UCSD-AML1 (cell line): ENCODE results near the gene DSCAML1.
"Not testable (repeated sequence)": the region's sequence is repeated elsewhere in the genome, so short reads cannot be mapped to it uniquely, and the experiment has no call there.

Experiments
- DNase-seq: peaks from one replicate; lab custom pipeline; 2025; ENCODE audit not compliant: unreplicated experiment; lab: John Stamatoyannopoulos, UW

Gene DSCAML1

GRCh38 chr11:117458275-117459122, 338.5 kb downstream of the DSCAML1 start:
- no peak for DNase-seq

- no peak for DNase-seq
These were observed 339.2 kb downstream of the DSCAML1 start for GRCh38 chr11:117457835-117458234.

- no peak for DNase-seq
These were observed 339.8 kb downstream of the DSCAML1 start for GRCh38 chr11:117457031-117457785.

GRCh38 chr11:117456721-117457029, 340.3 kb downstream of the DSCAML1 start:
- not testable (repeated sequence) for DNase-seq

GRCh38 chr11:117456027-117456720, 340.8 kb downstream of the DSCAML1 start:
- DNase-seq, result no peak

- DNase-seq, result no peak
These were observed 342.5 kb downstream of the DSCAML1 start for GRCh38 chr11:117454564-117454917.

- DNase-seq, result no peak
These were observed 343.0 kb downstream of the DSCAML1 start for GRCh38 chr11:117453886-117454563.

GRCh38 chr11:117449111-117449693, 347.8 kb downstream of the DSCAML1 start:
- DNase-seq, result no peak

GRCh38 chr11:117444711-117445658, 352.0 kb downstream of the DSCAML1 start:
- DNase-seq, result no peak

- no peak for DNase-seq
These were observed 352.8 kb downstream of the DSCAML1 start for GRCh38 chr11:117444256-117444655.

GRCh38 chr11:117443266-117444186, 353.5 kb downstream of the DSCAML1 start:
- peak; percentile 34 for DNase-seq

GRCh38 chr11:117442869-117443239, 354.2 kb downstream of the DSCAML1 start:
- no peak for DNase-seq

GRCh38 chr11:117442049-117442868, 354.8 kb downstream of the DSCAML1 start:
- no peak for DNase-seq

- no peak for DNase-seq
These were observed 355.7 kb downstream of the DSCAML1 start for GRCh38 chr11:117441146-117441975.

- no peak for DNase-seq
These were observed 356.8 kb downstream of the DSCAML1 start for GRCh38 chr11:117440258-117440657.

- DNase-seq, result no peak
These were observed 357.8 kb downstream of the DSCAML1 start for GRCh38 chr11:117439256-117439655.

- no peak for DNase-seq
These were observed 358.5 kb downstream of the DSCAML1 start for GRCh38 chr11:117438371-117439000.
